ENCODE results near the gene SUGP2. TPM values are rescaled to one million over a fixed set of nuclear protein-coding genes. Genes with fewer than 3 reads are reported as not detected.

SUGP2 gene
- total and polyA plus RNA-seq, 9 of the 15 experiments (the other 6 are each of a cell fraction or from before 2014, with no cell fraction given), result 13.1 to 101 (median 63.1) TPM

GRCh38 chr19:19059837-19060611 is 26.7 kb upstream of the SUGP2 start (continued):
- TF ChIP-seq, protein P1, sequence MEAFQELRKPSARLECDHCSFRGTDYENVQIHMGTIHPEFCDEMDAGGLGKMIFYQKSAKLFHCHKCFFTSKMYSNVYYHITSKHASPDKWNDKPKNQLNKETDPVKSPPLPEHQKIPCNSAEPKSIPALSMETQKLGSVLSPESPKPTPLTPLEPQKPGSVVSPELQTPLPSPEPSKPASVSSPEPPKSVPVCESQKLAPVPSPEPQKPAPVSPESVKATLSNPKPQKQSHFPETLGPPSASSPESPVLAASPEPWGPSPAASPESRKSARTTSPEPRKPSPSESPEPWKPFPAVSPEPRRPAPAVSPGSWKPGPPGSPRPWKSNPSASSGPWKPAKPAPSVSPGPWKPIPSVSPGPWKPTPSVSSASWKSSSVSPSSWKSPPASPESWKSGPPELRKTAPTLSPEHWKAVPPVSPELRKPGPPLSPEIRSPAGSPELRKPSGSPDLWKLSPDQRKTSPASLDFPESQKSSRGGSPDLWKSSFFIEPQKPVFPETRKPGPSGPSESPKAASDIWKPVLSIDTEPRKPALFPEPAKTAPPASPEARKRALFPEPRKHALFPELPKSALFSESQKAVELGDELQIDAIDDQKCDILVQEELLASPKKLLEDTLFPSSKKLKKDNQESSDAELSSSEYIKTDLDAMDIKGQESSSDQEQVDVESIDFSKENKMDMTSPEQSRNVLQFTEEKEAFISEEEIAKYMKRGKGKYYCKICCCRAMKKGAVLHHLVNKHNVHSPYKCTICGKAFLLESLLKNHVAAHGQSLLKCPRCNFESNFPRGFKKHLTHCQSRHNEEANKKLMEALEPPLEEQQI (IDR thresholded peaks at IDR 0.05), result no peak; the same call in 1 of the 2 replicates
- peak; percentile 74 for TF ChIP-seq MEIS2 (IDR thresholded peaks at IDR 0.05; ENCODE audit: partially characterized antibody)
- TF ChIP-seq, protein P2, sequence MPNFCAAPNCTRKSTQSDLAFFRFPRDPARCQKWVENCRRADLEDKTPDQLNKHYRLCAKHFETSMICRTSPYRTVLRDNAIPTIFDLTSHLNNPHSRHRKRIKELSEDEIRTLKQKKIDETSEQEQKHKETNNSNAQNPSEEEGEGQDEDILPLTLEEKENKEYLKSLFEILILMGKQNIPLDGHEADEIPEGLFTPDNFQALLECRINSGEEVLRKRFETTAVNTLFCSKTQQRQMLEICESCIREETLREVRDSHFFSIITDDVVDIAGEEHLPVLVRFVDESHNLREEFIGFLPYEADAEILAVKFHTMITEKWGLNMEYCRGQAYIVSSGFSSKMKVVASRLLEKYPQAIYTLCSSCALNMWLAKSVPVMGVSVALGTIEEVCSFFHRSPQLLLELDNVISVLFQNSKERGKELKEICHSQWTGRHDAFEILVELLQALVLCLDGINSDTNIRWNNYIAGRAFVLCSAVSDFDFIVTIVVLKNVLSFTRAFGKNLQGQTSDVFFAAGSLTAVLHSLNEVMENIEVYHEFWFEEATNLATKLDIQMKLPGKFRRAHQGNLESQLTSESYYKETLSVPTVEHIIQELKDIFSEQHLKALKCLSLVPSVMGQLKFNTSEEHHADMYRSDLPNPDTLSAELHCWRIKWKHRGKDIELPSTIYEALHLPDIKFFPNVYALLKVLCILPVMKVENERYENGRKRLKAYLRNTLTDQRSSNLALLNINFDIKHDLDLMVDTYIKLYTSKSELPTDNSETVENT (CRISPR knock-in tag; IDR thresholded peaks at IDR 0.05), result no peak
- no peak for TF ChIP-seq YY1 (IDR thresholded peaks at IDR 0.05; ENCODE audit: borderline replicate concordance in 1 of 3, control insufficient read depth in 1 of 3, extremely low read depth in 1 of 3, insufficient read depth in 3 of 3, insufficient read length in 1 of 3, insufficient replicate concordance in 2 of 3, low read depth in 1 of 3, low read length in 2 of 3)
- TF ChIP-seq, protein P3, sequence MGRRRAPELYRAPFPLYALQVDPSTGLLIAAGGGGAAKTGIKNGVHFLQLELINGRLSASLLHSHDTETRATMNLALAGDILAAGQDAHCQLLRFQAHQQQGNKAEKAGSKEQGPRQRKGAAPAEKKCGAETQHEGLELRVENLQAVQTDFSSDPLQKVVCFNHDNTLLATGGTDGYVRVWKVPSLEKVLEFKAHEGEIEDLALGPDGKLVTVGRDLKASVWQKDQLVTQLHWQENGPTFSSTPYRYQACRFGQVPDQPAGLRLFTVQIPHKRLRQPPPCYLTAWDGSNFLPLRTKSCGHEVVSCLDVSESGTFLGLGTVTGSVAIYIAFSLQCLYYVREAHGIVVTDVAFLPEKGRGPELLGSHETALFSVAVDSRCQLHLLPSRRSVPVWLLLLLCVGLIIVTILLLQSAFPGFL (CRISPR knock-in tag; IDR thresholded peaks at IDR 0.05), result no peak
- peak; percentile 97 for TF ChIP-seq RNF2 (IDR thresholded peaks at IDR 0.05)
- no peak; the same call in 1 of the 2 replicates for TF ChIP-seq MIER1 (IDR thresholded peaks at IDR 0.05; ENCODE audit: low read depth)
- TF ChIP-seq ESRRB (CRISPR knock-in tag; IDR thresholded peaks at IDR 0.05; ENCODE audit: borderline replicate concordance), result no peak
- no peak for TF ChIP-seq ILK (tag; IDR thresholded peaks at IDR 0.05; ENCODE audit: borderline replicate concordance, low read depth)
- TF ChIP-seq ATF7 (IDR thresholded peaks at IDR 0.05), result peak; percentile 65
- TF ChIP-seq TCF7 (IDR thresholded peaks at IDR 0.05; ENCODE audit: borderline replicate concordance), result 0 out of 2 replicates have a peak, but pooled peaks have one; percentile 50
- TF ChIP-seq ZNF766 (CRISPR knock-in tag; conservative IDR thresholded peaks at IDR 0.05), result peak; percentile 51; the same call in 1 of the 2 replicates
- 0 out of 2 replicates have a peak, but pooled peaks have one; percentile 42 for TF ChIP-seq SMAD3 (CRISPR knock-in tag; conservative IDR thresholded peaks at IDR 0.05)
- no peak for TF ChIP-seq JUN (IDR thresholded peaks at IDR 0.05; ENCODE audit: borderline replicate concordance, low read depth, low read length)
- peak; percentile 23; the same call in 1 of the 2 replicates for TF ChIP-seq JUN (CRISPR knock-in tag; IDR thresholded peaks at IDR 0.05; ENCODE audit: borderline replicate concordance)
- no peak for TF ChIP-seq ZFPM2 (CRISPR knock-in tag; IDR thresholded peaks at IDR 0.05)
- peak; percentile 99 for TF ChIP-seq CBFA2T3 (IDR thresholded peaks at IDR 0.05)
- no peak for TF ChIP-seq ARID2 (IDR thresholded peaks at IDR 0.05)
- TF ChIP-seq EGR1 (conservative IDR thresholded peaks at IDR 0.05), result peak; percentile 85
- no peak for TF ChIP-seq ZNF239 (CRISPR knock-in tag; IDR thresholded peaks at IDR 0.05)
- no peak for TF ChIP-seq PTRF (tag; IDR thresholded peaks at IDR 0.05)
- TF ChIP-seq EWSR1 (IDR thresholded peaks at IDR 0.05; ENCODE audit: borderline replicate concordance, low read depth, partially characterized antibody), result no peak
- TF ChIP-seq TEAD1 (CRISPR knock-in tag; IDR thresholded peaks at IDR 0.05), result peak in 1 of 2 experiments; percentile 32; a peak in 1 of 4 replicates

Data from K562 (cell line).